DMS153 (cell line): ENCODE data around the gene PTPRU.

Experiments
- DNase-seq: peaks from one replicate; lab custom pipeline; 2025; lab: John Stamatoyannopoulos, UW

The PTPRU gene

DNA sequence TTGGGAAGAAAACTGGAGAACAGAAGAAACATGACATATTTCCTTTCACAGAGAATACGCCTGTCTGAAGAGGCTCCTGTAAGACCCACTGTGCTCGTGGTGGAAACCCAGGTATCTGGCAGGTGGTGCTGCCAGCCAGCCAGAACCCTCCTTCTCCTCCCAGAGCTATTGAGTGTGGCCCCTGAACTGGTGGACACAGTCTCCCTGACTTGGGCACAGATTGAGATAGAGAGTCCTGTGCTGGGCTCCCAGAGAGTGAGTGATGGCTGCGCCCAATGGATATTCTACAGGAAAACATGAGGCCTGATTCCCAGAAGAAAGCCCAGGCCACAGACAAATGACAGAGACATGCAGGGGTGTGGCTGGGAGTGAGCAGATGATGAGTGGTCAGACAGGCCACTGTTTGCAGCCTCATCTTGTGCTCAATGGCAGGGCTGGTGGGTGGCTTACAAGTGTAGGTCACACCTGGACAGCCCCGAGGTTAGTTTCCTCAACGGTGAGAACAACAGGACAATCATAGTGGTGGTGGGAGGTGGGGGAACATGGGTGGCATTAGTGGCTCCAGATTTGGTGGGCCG, 127.9 kb downstream of the PTPRU start:
- no peak for DNase-seq

DNA sequence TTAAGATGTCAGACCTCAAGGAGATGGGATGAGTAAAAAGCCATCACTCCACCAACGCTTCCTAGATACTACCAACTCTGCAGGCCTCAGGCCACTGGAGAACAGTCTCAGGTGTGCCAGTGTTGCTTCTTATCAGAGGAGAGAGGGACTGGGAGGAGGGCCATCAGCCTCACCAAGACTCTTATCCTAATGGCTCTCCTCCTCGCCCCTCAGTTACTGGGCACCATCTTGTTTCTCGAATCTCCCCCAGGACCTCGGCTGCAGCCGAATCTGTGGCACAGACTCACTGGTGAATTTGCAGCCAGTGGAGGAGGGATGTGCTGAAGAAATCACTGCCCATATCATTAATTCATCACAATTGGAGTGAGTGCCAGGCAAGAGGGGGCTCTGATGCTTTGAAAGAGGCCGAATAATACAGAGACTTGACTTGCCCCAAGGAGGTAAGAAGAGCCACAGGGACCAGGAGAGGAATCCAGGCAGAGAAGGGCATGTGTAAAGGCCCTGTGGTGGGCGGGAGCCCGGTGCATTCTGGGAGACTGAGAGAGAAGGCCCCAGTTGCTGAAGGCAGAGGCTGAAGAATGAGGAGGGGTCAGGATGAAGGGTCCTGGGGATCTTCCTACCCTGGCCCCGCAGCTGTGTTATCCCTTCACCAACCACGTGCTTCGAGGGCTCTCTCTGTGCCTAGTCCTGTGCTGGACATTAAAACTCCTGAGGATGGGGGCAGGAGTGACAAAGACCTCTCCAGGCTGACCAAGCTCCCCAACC, 129.8 kb downstream of the PTPRU start:
- DNase-seq = no peak

DNA sequence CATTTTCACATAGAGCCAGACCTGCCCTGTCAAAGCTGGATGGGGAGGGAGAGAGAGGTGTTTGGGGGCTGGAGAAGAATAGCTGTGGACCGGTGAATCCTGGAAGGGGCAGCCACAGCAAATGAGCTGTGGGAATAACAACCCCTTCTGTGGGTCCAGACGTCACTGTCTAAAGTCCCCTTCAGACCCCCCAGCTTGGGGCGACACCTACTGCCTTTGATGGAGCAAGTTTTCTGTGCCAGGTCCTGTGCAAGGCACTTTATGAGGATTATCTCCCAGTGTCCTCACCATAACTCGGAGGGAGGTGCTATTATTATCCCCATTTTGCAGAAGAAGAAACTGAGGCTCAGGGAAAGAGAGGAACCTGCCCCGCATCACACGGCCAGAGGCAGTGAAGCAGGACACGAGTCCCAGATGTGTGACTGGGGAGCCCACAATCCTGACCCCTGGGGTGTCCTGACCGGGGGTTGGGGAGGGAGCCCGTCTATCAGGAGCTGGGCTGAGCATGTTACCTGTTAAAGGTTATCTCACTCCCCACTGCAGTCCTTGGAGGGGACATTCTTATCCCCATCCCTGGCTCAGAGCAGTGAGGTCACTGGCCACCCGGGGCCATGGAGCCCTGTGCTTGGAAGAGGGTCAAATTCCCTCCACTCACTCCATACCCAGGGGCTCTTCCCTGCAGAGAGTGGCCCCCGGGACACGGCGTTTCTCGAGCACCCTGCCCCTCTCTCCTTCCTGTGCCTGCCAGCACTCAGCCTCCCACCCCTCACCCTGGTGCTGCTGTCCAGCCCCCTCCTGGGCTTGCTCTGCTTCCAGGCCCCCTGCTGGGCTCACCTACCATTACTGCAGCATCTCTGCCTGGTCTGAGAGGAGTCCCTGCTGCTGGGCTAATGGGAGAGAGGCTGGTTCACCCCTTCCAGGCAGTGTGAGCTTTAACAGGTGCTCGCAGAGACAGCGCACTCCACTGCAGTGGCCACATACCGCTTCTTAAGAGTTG, 132.9 kb downstream of the PTPRU start:
- DNase-seq = no peak

- DNase-seq = no peak
Observed at GRCh38 chr1:29370067-29370466, 133.7 kb downstream of the PTPRU start.

- no peak for DNase-seq
Observed at GRCh38 chr1:29371332-29371731, 135.0 kb downstream of the PTPRU start.

GRCh38 chr1:29372108-29372507, 135.8 kb downstream of the PTPRU start:
- no peak for DNase-seq
